Right lobe of liver (tissue), 6 donors: ENCODE data around the gene TMEM214. TPM values are rescaled to one million over a fixed set of nuclear protein-coding genes. Genes with fewer than 3 reads are reported as not detected.

ENCODE experiments used
- ATAC-seq, 4 donors: fragments of 200-7000 bp; cut with Tn5 transposase; one replicate each; pipeline ENCODE4 v1.9.1; 2020; ENCODE audit warnings: mild to moderate bottlenecking in 4 of 4, moderate library complexity in 4 of 4
- DNase-seq, 3 donors: peaks; one replicate each; pipeline ENCODE4 v3.0.0-alpha.2; 2020
- H3K27ac ChIP-seq, 3 donors: fragments of 200-600 bp; one replicate each; pipeline ENCODE4 v1.8.0; 2022
- H3K27me3 ChIP-seq, 2 donors: fragments of 200-600 bp; one replicate each; pipeline ENCODE4 v1.8.0; 2022
- H3K36me3 ChIP-seq, 4 donors: fragments of 200-600 bp; sonication (generic) in 1 of 4; one replicate each; pipeline versions ENCODE4 v1.5.1 to v1.8.0; 2017 to 2022; ENCODE audit warnings: control low read depth in 1 of 4
- H3K4me1 ChIP-seq, 4 donors: fragments of 200-600 bp; sonication (generic) in 1 of 4; one replicate each; pipeline versions ENCODE4 v1.5.1 to v1.8.0; 2017 to 2022; ENCODE audit warnings: control low read depth in 1 of 4
- H3K4me3 ChIP-seq, 3 donors: fragments of 200-600 bp; one replicate each; pipeline ENCODE4 v1.8.0; 2022
- H3K9me3 ChIP-seq, 4 donors: fragments of 200-600 bp; sonication (generic) in 1 of 4; one replicate each; pipeline versions ENCODE4 v1.5.1 to v1.8.0; 2017 to 2022; ENCODE audit warnings: control low read depth in 1 of 4
- CTCF ChIP-seq, 4 donors: fragments of 200-600 bp in 3 of 4; fragments of 450-650 bp in 1 of 4; IDR thresholded peaks; one replicate each; pipeline versions ENCODE4 v1.5.1 to v1.8.0; 2016 to 2022; ENCODE audit warnings: antibody characterized with exemption in 4 of 4, mild to moderate bottlenecking in 2 of 4
- POLR2A ChIP-seq: fragments of 450-650 bp; IDR thresholded peaks from one replicate; pipeline ENCODE4 v1.6.1; 2017; ENCODE audit warnings: antibody characterized with exemption, mild to moderate bottlenecking
- WGBS: methylation state at CpG from one replicate; pipeline ENCODE4 v1.1.6; 2018; ENCODE audit warnings: low coverage, low lambda C conversion rate; ENCODE audit not compliant: insufficient coverage; ENCODE audit errors: missing lambda C conversion rate; 5-methylcytosine and 5-hydroxymethylcytosine counted together
- intact Hi-C, 2 donors: fragments of 100-400 bp; cut with DNase I; formaldehyde crosslinking; loops; one replicate each; pipeline versions ENCODE4 v1.11.2 to v1.14.1; 2022
- total RNA-seq, 6 experiments: library from RNA; depleted of rRNA in 2 of 6; stranded (reverse); fragments of >200 nt in 2 of 6; fragmentation: NEBNext Ultra II Directional in 3 of 6; extraction: Animal tissue kit (Norgen Biotek cat#: 25700) in 3 of 6; gene quantifications; one replicate each; pipeline versions ENCODE4 v1.1.0 to v1.2.4, GENCODE V29; 2016 to 2023
- donor health status: DM: no; HTN: yes; CAD: no.
- donor health status: DM: no; HTN: no; CAD: no.
- donor health status: DM: no; HTN: no; CAD: no.
- donor health status: DM: no; HTN: yes; CAD: no.
- donor health status: DM: no; HTN: yes; CAD: no.

The TMEM214 gene
- total RNA-seq, 6 experiments from 2014 or later = 29.1 to 62.7 (median 50.0) TPM

GRCh38 chr2:27038012-27038411 is 5.2 kb downstream of the TMEM214 start:
- DNase-seq (no peak), ATAC-seq (no peak)
- H3K4me1 ChIP-seq = peaks cover 0 to 13% (median 0%) of the 10 kb centered on the region in 4 donors
- H3K9me3 ChIP-seq = no peaks in the 10 kb centered on the region
- intact Hi-C loops = no loop called here
- TF ChIP-seq CTCF (IDR thresholded peaks at IDR 0.05) (no peak), POLR2A (no peak)
- WGBS = 100% methylated on average over 2 of the region's 6 CpGs
- H3K36me3 ChIP-seq = peaks cover 5 to 73% (median 42%) of the 10 kb centered on the region in 4 donors
- no peak overlapping the region for H3K4me3 ChIP-seq
- H3K27me3 ChIP-seq = no peaks in the 10 kb centered on the region
- H3K27ac ChIP-seq = no peak overlapping the region

- ATAC-seq = peak; percentile 55 to 80 (median 61)
- WGBS = 48% methylated on average over 2 of the region's 17 CpGs
- H3K36me3 ChIP-seq = peaks cover 5 to 73% (median 42%) of the 10 kb centered on the region in 4 donors
- no peaks in the 10 kb centered on the region for H3K9me3 ChIP-seq
- H3K27ac ChIP-seq = no peak overlapping the region
- H3K27me3 ChIP-seq = no peaks in the 10 kb centered on the region
- no peak for DNase-seq
- H3K4me1 ChIP-seq = peaks cover 0 to 10% (median 0%) of the 10 kb centered on the region in 4 donors
- H3K4me3 ChIP-seq = no peak overlapping the region
- intact Hi-C loops = no loop called here
- TF ChIP-seq CTCF (IDR thresholded peaks at IDR 0.05) (no peak), POLR2A (no peak)
Observed at GRCh38 chr2:27038631-27039339, 6.0 kb downstream of the TMEM214 start.

- H3K27me3 ChIP-seq = no peaks in the 10 kb centered on the region
- WGBS = 100% methylated on average over 3 of the region's 6 CpGs
- peaks cover 0 to 3% (median 0%) of the 10 kb centered on the region in 4 donors for H3K4me1 ChIP-seq
- H3K27ac ChIP-seq = no peak overlapping the region
- ATAC-seq = no peak
- no peak overlapping the region for H3K4me3 ChIP-seq
- no peak for DNase-seq
- intact Hi-C loops = no loop called here
- TF ChIP-seq CTCF (IDR thresholded peaks at IDR 0.05) (no peak), POLR2A (no peak)
- peaks cover 5 to 73% (median 42%) of the 10 kb centered on the region in 4 donors for H3K36me3 ChIP-seq
- no peaks in the 10 kb centered on the region for H3K9me3 ChIP-seq
Observed at GRCh38 chr2:27039426-27039825, 6.7 kb downstream of the TMEM214 start.

GRCh38 chr2:27039871-27040270 is 7.1 kb downstream of the TMEM214 start:
- TF ChIP-seq POLR2A (no peak), CTCF (IDR thresholded peaks at IDR 0.05) (no peak)
- H3K9me3 ChIP-seq = no peaks in the 10 kb centered on the region
- WGBS = no CpG with 5 or more reads among the region's 7 CpGs
- no peak overlapping the region for H3K4me3 ChIP-seq
- peaks cover 5 to 71% (median 42%) of the 10 kb centered on the region in 4 donors for H3K36me3 ChIP-seq
- ATAC-seq (no peak), DNase-seq (no peak)
- intact Hi-C loops = no loop called here
- H3K27ac ChIP-seq = no peak overlapping the region
- no peaks in the 10 kb centered on the region for H3K4me1 ChIP-seq
- no peaks in the 10 kb centered on the region for H3K27me3 ChIP-seq
